SK-N-SH (cell line): ENCODE results near the gene RIN3. TPM values are rescaled to one million over a fixed set of nuclear protein-coding genes. Genes with fewer than 3 reads are reported as not detected.

ENCODE experiments used
- CTCF ChIA-PET: fragments of 300-600, 350-600 bp; formaldehyde crosslinking; extraction: SDS; loops from one replicate; lab custom pipeline; 2021; lab: Yijun Ruan, JAX
- POLR2A ChIA-PET: fragments of 350-600 bp; sonication (Branson Sonifier 250); formaldehyde crosslinking; extraction: SDS; loops from one replicate; lab custom pipeline; 2020; ENCODE audit warnings: antibody characterized with exemption, inconsistent platforms; lab: Yijun Ruan, JAX
- DNase-seq: peaks from one replicate; pipeline ENCODE4 v3.0.0; 2012
- H2AFZ ChIP-seq: fragments of 200-600 bp; sonication (generic); 2 replicates; pipeline ENCODE4 v1.8.1; 2016; ENCODE audit warnings: antibody characterized with exemption, mild to moderate bottlenecking, low read depth
- H3F3A ChIP-seq: fragments of 200-600 bp; sonication (generic); replicated peaks from 2 replicates; pipeline ENCODE3; 2016; ENCODE audit warnings: antibody characterized with exemption, mild to moderate bottlenecking; ENCODE audit not compliant: insufficient read depth
- H3K27ac ChIP-seq, 2 experiments: fragments of 200-500 bp in 1 of 2; fragments of 200-600 bp in 1 of 2; sonication (Bioruptor generic) in 1 of 2; sonication (generic), shearing (Covaris generic) in 1 of 2; 2 replicates each; pipeline versions ENCODE4 v1.5.1 to v1.6.1; 2014 to 2016; ENCODE audit warnings: low read depth in 2 of 2, inconsistent platforms in 1 of 2, low read length in 1 of 2, mild to moderate bottlenecking in 1 of 2, mixed read lengths in 1 of 2
- H3K27me3 ChIP-seq: fragments of 200-600 bp; sonication (generic), shearing (Covaris generic); 2 replicates; pipeline ENCODE4 v1.6.1; 2016; ENCODE audit warnings: mixed run types; ENCODE audit not compliant: insufficient read depth
- H3K36me3 ChIP-seq, 2 experiments: fragments of 200-500 bp in 1 of 2; fragments of 200-600 bp in 1 of 2; sonication (Bioruptor generic) in 1 of 2; sonication (generic) in 1 of 2; replicated peaks in 1 of 2; 2 replicates each; pipeline versions ENCODE3 to v1.5.1; 2014 to 2016; ENCODE audit warnings: low read length in 1 of 2, mild to moderate bottlenecking in 1 of 2; ENCODE audit not compliant: insufficient read depth in 2 of 2, control insufficient read depth in 1 of 2
- H3K4me1 ChIP-seq, 2 experiments: fragments of 200-500 bp in 1 of 2; fragments of 200-600 bp in 1 of 2; sonication (Bioruptor generic) in 1 of 2; sonication (generic), shearing (Covaris generic) in 1 of 2; 2 replicates each; pipeline versions ENCODE4 v1.5.1 to v1.6.1; 2014 to 2016; ENCODE audit warnings: low read depth in 1 of 2, low read length in 1 of 2, mixed run types in 1 of 2; ENCODE audit not compliant: insufficient read depth in 2 of 2, control insufficient read depth in 1 of 2
- H3K4me2 ChIP-seq: fragments of 200-600 bp; sonication (generic), shearing (Covaris generic); 2 replicates; pipeline ENCODE4 v1.6.1; 2017; ENCODE audit warnings: mixed run types
- H3K4me3 ChIP-seq, 2 experiments: fragments of 200-500 bp in 1 of 2; fragments of 200-600 bp in 1 of 2; sonication (Bioruptor generic) in 1 of 2; sonication (generic), shearing (Covaris generic) in 1 of 2; 2 replicates each; pipeline versions ENCODE4 v1.5.1 to v1.8.1; 2014 to 2016; ENCODE audit warnings: low read depth in 2 of 2, inconsistent platforms in 1 of 2, low read length in 1 of 2, mild to moderate bottlenecking in 1 of 2, mixed read lengths in 1 of 2, moderate library complexity in 1 of 2
- H3K79me2 ChIP-seq: fragments of 200-600 bp; sonication (generic); 2 replicates; pipeline ENCODE4 v1.8.1; 2017; ENCODE audit warnings: mild to moderate bottlenecking; ENCODE audit not compliant: insufficient read depth
- H3K9ac ChIP-seq: fragments of 200-600 bp; sonication (generic); 2 replicates; pipeline ENCODE4 v1.6.1; 2017; ENCODE audit warnings: mixed run types
- H3K9me2 ChIP-seq: fragments of 200-600 bp; sonication (generic); 2 replicates; pipeline ENCODE4 v1.6.1; 2017; ENCODE audit warnings: mixed run types
- H3K9me3 ChIP-seq: fragments of 200-600 bp; sonication (generic); 2 replicates; pipeline ENCODE4 v1.6.1; 2017; ENCODE audit warnings: mixed run types, mild to moderate bottlenecking, moderate library complexity
- H4K20me1 ChIP-seq: fragments of 200-600 bp; sonication (generic); 2 replicates; pipeline ENCODE4 v1.6.1; 2017; ENCODE audit warnings: mild to moderate bottlenecking, mixed run types; ENCODE audit not compliant: insufficient read depth
- ELF1 ChIP-seq: IDR thresholded peaks from 2 replicates; pipeline ENCODE4 v1.4.0; 2012
- EP300 ChIP-seq, 2 experiments: IDR thresholded peaks; 2 replicates each; pipeline versions ENCODE4 v1.4.0 to v1.6.1; 2012; ENCODE audit warnings: borderline replicate concordance in 1 of 2, low read depth in 1 of 2, low read length in 1 of 2
- EZH2phosphoT487 ChIP-seq: fragments of 200-600 bp; sonication (generic); IDR thresholded peaks from 2 replicates; pipeline ENCODE4 v1.6.1; 2017; ENCODE audit warnings: low read depth, mixed run types, mild to moderate bottlenecking, antibody characterized with exemption, moderate library complexity, borderline replicate concordance
- FOXJ3 ChIP-seq: sonication (generic); formaldehyde crosslinking; IDR thresholded peaks from 2 replicates; pipeline ENCODE4 v1.5.1; 2020; ENCODE audit warnings: mild to moderate bottlenecking, missing genetic modification reagents
- FOXM1 ChIP-seq: IDR thresholded peaks from 2 replicates; pipeline ENCODE4 v1.4.0; 2012; ENCODE audit warnings: low read depth, mild to moderate bottlenecking
- GATA2 ChIP-seq: sonication (generic); formaldehyde crosslinking; IDR thresholded peaks from 2 replicates; pipeline ENCODE4 v1.5.0; 2020; ENCODE audit warnings: mild to moderate bottlenecking, missing genetic modification reagents
- JUND ChIP-seq: IDR thresholded peaks from 2 replicates; pipeline ENCODE4 v1.4.0; 2012
- MEF2A ChIP-seq: IDR thresholded peaks from 2 replicates; pipeline ENCODE4 v1.4.0; 2012; ENCODE audit warnings: low read depth, borderline replicate concordance
- MXI1 ChIP-seq: IDR thresholded peaks from 2 replicates; pipeline ENCODE4 v1.6.1; 2012; ENCODE audit warnings: mild to moderate bottlenecking, low read depth, low read length, improper control_type of control experiment
- NFIC ChIP-seq: IDR thresholded peaks from 2 replicates; pipeline ENCODE4 v1.4.0; 2012; ENCODE audit warnings: borderline replicate concordance
- NRF1 ChIP-seq: IDR thresholded peaks from 2 replicates; pipeline ENCODE4 v1.6.1; 2012; ENCODE audit warnings: low read depth, mild to moderate bottlenecking, low read length
- PBX3 ChIP-seq: IDR thresholded peaks from 2 replicates; pipeline ENCODE4; 2012
- RAD21 ChIP-seq: IDR thresholded peaks from 2 replicates; pipeline ENCODE4 v1.6.1; 2012; ENCODE audit warnings: mild to moderate bottlenecking, low read length
- RCOR1 ChIP-seq: fragments of 150-350 bp; IDR thresholded peaks from 2 replicates; pipeline ENCODE4 v1.6.1; 2017; ENCODE audit warnings: antibody characterized with exemption, low read length
- RFX5 ChIP-seq: IDR thresholded peaks from 2 replicates; pipeline ENCODE4 v1.6.1; 2012; ENCODE audit warnings: mild to moderate bottlenecking, improper control_type of control experiment, low read length
- RXRA ChIP-seq: IDR thresholded peaks from 2 replicates; pipeline ENCODE4 v1.4.0; 2012; ENCODE audit warnings: low read depth, mild to moderate bottlenecking, borderline replicate concordance
- SMC3 ChIP-seq: IDR thresholded peaks from 2 replicates; pipeline ENCODE4 v1.6.1; 2012; ENCODE audit warnings: low read depth, low read length, improper control_type of control experiment
- TEAD4 ChIP-seq: IDR thresholded peaks from 2 replicates; pipeline ENCODE4 v1.4.0; 2012; ENCODE audit warnings: mild to moderate bottlenecking, borderline replicate concordance; ENCODE audit not compliant: insufficient read depth
- YY1 ChIP-seq: IDR thresholded peaks from 2 replicates; pipeline ENCODE4 v1.4.0; 2012; ENCODE audit warnings: low read depth, mild to moderate bottlenecking
- ZBTB33 ChIP-seq: IDR thresholded peaks from 2 replicates; pipeline ENCODE4 v1.4.0; 2012; ENCODE audit warnings: low read depth, borderline replicate concordance
- WGBS: methylation state at CpG from one replicate; pipeline ENCODE4 v1.1.6; 2017; ENCODE audit warnings: low lambda C conversion rate; 5-methylcytosine and 5-hydroxymethylcytosine counted together
- polyA plus RNA-seq, 3 experiments: library from polyadenylated mRNA; depleted of rRNA; stranded (reverse); fragments of >200 nt; gene quantifications; 2 replicates each; pipeline ENCODE4 v1.2.3, GENCODE V29; 2012

RIN3 gene
- polyA plus RNA-seq, 1 of the 3 experiments (the other 2 are of a cell fraction) = 12.4 TPM

- Histone ChIP-seq H3F3A (peaks cover 2% of the 10 kb centered on the region), H3K36me3 (peaks cover 0 to 4% of the 10 kb centered on the region in 2 experiments), H4K20me1 (no peaks in the 10 kb centered on the region), H3K27ac (no peak overlapping the region), H3K9me2 (no peaks in the 10 kb centered on the region), H3K4me1 (no peaks in the 10 kb centered on the region), H3K27me3 (no peaks in the 10 kb centered on the region), H3K4me3 (no peak overlapping the region), H3K79me2 (no peaks in the 10 kb centered on the region), H3K4me2 (no peak overlapping the region), H3K9me3 (no peaks in the 10 kb centered on the region), H3K9ac (no peak overlapping the region), H2AFZ (no peak overlapping the region)
- DNase-seq = no peak
- 96% methylated on average over 9 of the region's 14 CpGs for WGBS
- ChIA-PET POLR2A (no interaction called here), CTCF (interaction anchor here (1.1 to 2.7 kb wide), 3 partner anchors 10 to 38 kb away, joined by 3 to 10 read pairs (median 4); no protein-coding TSS in a partner anchor)
- no peak for TF ChIP-seq YY1
- no peak for TF ChIP-seq ELF1
- no peak for TF ChIP-seq RXRA
- no peak for TF ChIP-seq MXI1
- no peak for TF ChIP-seq FOXM1
- TF ChIP-seq SMC3 = no peak
- no peak for TF ChIP-seq GATA2 (CRISPR knock-in tag)
- TF ChIP-seq RAD21 = no peak
- no peak for TF ChIP-seq EZH2phosphoT487
- no peak for TF ChIP-seq PBX3
- no peak for TF ChIP-seq NRF1
- no peak for TF ChIP-seq NFIC
- no peak for TF ChIP-seq EP300 (IDR thresholded peaks at IDR 0.05; ENCODE audit: borderline replicate concordance in 1 of 2, low read depth in 1 of 2, low read length in 1 of 2)
- TF ChIP-seq RCOR1 = no peak
These were observed 211.1 kb downstream of the RIN3 start for GRCh38 chr14:92724516-92725340.

GRCh38 chr14:92726135-92726932 lies 212.8 kb downstream of the RIN3 start:
- H3K27me3 ChIP-seq = no peaks in the 10 kb centered on the region
- H3F3A ChIP-seq = peaks cover 8% of the 10 kb centered on the region
- no peaks in the 10 kb centered on the region for H3K9me3 ChIP-seq
- no peaks in the 10 kb centered on the region for H3K4me1 ChIP-seq
- peaks cover 0 to 6% of the 10 kb centered on the region in 2 experiments for H3K36me3 ChIP-seq
- no peaks in the 10 kb centered on the region for H3K79me2 ChIP-seq
- no peak overlapping the region for H2AFZ ChIP-seq
- CTCF ChIA-PET = interaction anchor here (1.0 to 1.4 kb wide), 2 partner anchors 18 to 40 kb away, joined by 3 to 5 read pairs; no protein-coding TSS in a partner anchor
- TF ChIP-seq RFX5 (no peak), RXRA (no peak), RCOR1 (no peak), ZBTB33 (no peak), EZH2phosphoT487 (no peak), FOXM1 (no peak), FOXJ3 (no peak), TEAD4 (no peak), JUND (no peak), SMC3 (no peak), MEF2A (no peak)
- no peaks in the 10 kb centered on the region for H3K9me2 ChIP-seq
- WGBS = 85% methylated on average over 12 of the region's 12 CpGs
- no peak overlapping the region for H3K9ac ChIP-seq
- no peak for DNase-seq
- POLR2A ChIA-PET = no interaction called here
- H3K4me3 ChIP-seq = no peak overlapping the region
- no peaks in the 10 kb centered on the region for H4K20me1 ChIP-seq
- no peak overlapping the region for H3K27ac ChIP-seq
- no peak overlapping the region for H3K4me2 ChIP-seq
